ENCODE data around the gene ADCY1.

Gene ADCY1

GRCh38 chr7:45563941-45564461 is 10.2 kb upstream of the ADCY1 start:
- DNase-seq, result no peak
- Mint-ChIP-seq H3K9me3 (peaks cover 19% of the 10 kb centered on the region), H3K27me3 (ENCODE audit: low read depth, poor library complexity) (peaks cover 20% of the 10 kb centered on the region), H3K4me1 (peaks cover 15% of the 10 kb centered on the region), H3K27ac (no peak overlapping the region), H3K36me3 (ENCODE audit: low read depth) (no peaks in the 10 kb centered on the region), H3K4me3 (no peak overlapping the region)
- no peak for TF ChIP-seq CTCF (IDR thresholded peaks at IDR 0.05)

- H3K36me3 Mint-ChIP-seq (ENCODE audit: low read depth), result no peaks in the 10 kb centered on the region
- H3K4me3 Mint-ChIP-seq, result no peak overlapping the region
- H3K27me3 Mint-ChIP-seq (ENCODE audit: low read depth, poor library complexity), result peaks cover 20% of the 10 kb centered on the region
- DNase-seq, result no peak
- TF ChIP-seq CTCF (IDR thresholded peaks at IDR 0.05), result no peak
- no peak overlapping the region for H3K27ac Mint-ChIP-seq
- H3K9me3 Mint-ChIP-seq, result peaks cover 15% of the 10 kb centered on the region
- H3K4me1 Mint-ChIP-seq, result peaks cover 15% of the 10 kb centered on the region
Observed at GRCh38 chr7:45564485-45564884, 9.7 kb upstream of the ADCY1 start.

GRCh38 chr7:45564886-45565455 is 9.2 kb upstream of the ADCY1 start:
- Mint-ChIP-seq H3K36me3 (ENCODE audit: low read depth) (no peaks in the 10 kb centered on the region), H3K9me3 (peaks cover 10% of the 10 kb centered on the region), H3K27ac (no peak overlapping the region), H3K27me3 (ENCODE audit: low read depth, poor library complexity) (peaks cover 20% of the 10 kb centered on the region), H3K4me3 (no peak overlapping the region), H3K4me1 (peaks cover 15% of the 10 kb centered on the region)
- TF ChIP-seq CTCF (IDR thresholded peaks at IDR 0.05), result no peak
- DNase-seq, result no peak

GRCh38 chr7:45566386-45566785 is 7.8 kb upstream of the ADCY1 start:
- DNase-seq, result no peak
- Mint-ChIP-seq H3K9me3 (peaks cover 3% of the 10 kb centered on the region), H3K27me3 (ENCODE audit: low read depth, poor library complexity) (peaks cover 25% of the 10 kb centered on the region), H3K27ac (no peak overlapping the region), H3K36me3 (ENCODE audit: low read depth) (no peaks in the 10 kb centered on the region), H3K4me1 (peaks cover 15% of the 10 kb centered on the region), H3K4me3 (no peak overlapping the region)
- TF ChIP-seq CTCF (IDR thresholded peaks at IDR 0.05), result no peak

GRCh38 chr7:45566961-45567360 is 7.2 kb upstream of the ADCY1 start:
- H3K4me3 Mint-ChIP-seq, result no peak overlapping the region
- no peak overlapping the region for H3K27ac Mint-ChIP-seq
- H3K27me3 Mint-ChIP-seq (ENCODE audit: low read depth, poor library complexity), result peaks cover 31% of the 10 kb centered on the region
- peaks cover 15% of the 10 kb centered on the region for H3K4me1 Mint-ChIP-seq
- no peak for TF ChIP-seq CTCF (IDR thresholded peaks at IDR 0.05)
- no peak for DNase-seq
- H3K9me3 Mint-ChIP-seq, result peaks cover 6% of the 10 kb centered on the region
- no peaks in the 10 kb centered on the region for H3K36me3 Mint-ChIP-seq (ENCODE audit: low read depth)

- no peaks in the 10 kb centered on the region for H3K36me3 Mint-ChIP-seq (ENCODE audit: low read depth)
- H3K27me3 Mint-ChIP-seq (ENCODE audit: low read depth, poor library complexity), result peaks cover 36% of the 10 kb centered on the region
- TF ChIP-seq CTCF (IDR thresholded peaks at IDR 0.05), result no peak
- DNase-seq, result no peak
- H3K9me3 Mint-ChIP-seq, result peaks cover 6% of the 10 kb centered on the region
- peaks cover 15% of the 10 kb centered on the region for H3K4me1 Mint-ChIP-seq
- H3K4me3 Mint-ChIP-seq, result no peak overlapping the region
- no peak overlapping the region for H3K27ac Mint-ChIP-seq
Observed at GRCh38 chr7:45567713-45568112, 6.5 kb upstream of the ADCY1 start.
